Prostate gland (tissue), 2 donors: Measurements from ENCODE around the gene SLC7A14.

ENCODE experiments used
- CTCF ChIP-seq, 4 experiments: fragments of 200-600 bp in 2 of 4; fragments of 450-650 bp in 2 of 4; sonication (generic) in 2 of 4; IDR thresholded peaks; 1 replicate in 3 of 4; 2 replicates in 1 of 4; pipeline ENCODE4 v1.5.1; 2016 to 2019; ENCODE audit warnings: antibody characterized with exemption in 4 of 4, mild to moderate bottlenecking in 2 of 4, moderate library complexity in 2 of 4
- POLR2A ChIP-seq: fragments of 450-650 bp; IDR thresholded peaks from one replicate; pipeline ENCODE4 v1.6.1; 2016; ENCODE audit warnings: antibody characterized with exemption, mild to moderate bottlenecking
- POLR2AphosphoS5 ChIP-seq: sonication (generic); formaldehyde crosslinking; IDR thresholded peaks from one replicate; pipeline ENCODE4 v1.6.1; 2017; ENCODE audit warnings: antibody characterized with exemption

GRCh38 chr3:170608475-170608874 is 22.6 kb upstream of the SLC7A14 start:
- TF ChIP-seq CTCF (IDR thresholded peaks at IDR 0.05), result no peak
- TF ChIP-seq POLR2A, result no peak
- no peak for TF ChIP-seq POLR2AphosphoS5
